Non-pigmented ciliary epithelial cell (primary cell): Measurements from ENCODE around the gene SNAP91.

ENCODE experiments used
- DNase-seq: peaks from one replicate; pipeline ENCODE4 v3.0.0-alpha.2; 2010; ENCODE audit warnings: low read depth

The SNAP91 gene

DNA sequence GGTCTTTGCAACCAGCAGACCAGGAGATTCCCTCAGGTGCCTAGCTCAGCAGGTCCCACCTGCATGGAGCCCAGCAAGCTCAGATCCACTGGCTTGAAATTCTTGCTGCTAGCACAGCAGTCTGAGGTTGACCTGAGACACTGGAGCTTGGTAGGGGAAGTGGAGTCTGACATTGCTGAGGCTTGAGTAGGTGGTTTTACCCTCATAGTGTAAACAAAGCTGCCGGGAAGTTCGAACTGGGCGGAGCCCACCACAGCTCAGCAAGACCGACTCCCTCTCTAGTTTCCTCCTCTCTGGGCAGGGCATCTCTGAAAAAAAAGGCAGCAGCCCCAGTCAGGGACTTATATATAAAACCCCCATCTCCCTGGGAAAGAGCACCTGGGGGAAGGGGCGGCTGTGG is 162.3 kb downstream of the SNAP91 start:
- DNase-seq: no peak

DNA sequence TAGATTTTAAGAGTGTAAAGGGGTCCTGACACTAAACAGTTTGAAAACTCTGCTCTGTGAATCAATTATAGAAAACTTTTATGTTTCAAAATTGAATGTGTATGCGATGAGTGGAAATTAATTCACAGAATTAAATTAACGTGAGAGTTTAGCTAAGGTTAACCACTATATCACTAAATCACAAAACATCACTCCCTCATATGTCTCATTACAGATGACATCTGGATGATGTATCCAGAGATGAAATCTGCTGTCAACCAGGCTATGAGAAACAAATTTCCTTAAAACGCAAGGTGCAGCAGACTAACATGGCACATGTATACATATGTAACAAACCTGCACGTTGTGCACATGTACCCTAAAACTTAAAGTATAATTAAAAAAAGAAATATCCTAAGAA is 169.2 kb downstream of the SNAP91 start:
- DNase-seq: no peak

DNA sequence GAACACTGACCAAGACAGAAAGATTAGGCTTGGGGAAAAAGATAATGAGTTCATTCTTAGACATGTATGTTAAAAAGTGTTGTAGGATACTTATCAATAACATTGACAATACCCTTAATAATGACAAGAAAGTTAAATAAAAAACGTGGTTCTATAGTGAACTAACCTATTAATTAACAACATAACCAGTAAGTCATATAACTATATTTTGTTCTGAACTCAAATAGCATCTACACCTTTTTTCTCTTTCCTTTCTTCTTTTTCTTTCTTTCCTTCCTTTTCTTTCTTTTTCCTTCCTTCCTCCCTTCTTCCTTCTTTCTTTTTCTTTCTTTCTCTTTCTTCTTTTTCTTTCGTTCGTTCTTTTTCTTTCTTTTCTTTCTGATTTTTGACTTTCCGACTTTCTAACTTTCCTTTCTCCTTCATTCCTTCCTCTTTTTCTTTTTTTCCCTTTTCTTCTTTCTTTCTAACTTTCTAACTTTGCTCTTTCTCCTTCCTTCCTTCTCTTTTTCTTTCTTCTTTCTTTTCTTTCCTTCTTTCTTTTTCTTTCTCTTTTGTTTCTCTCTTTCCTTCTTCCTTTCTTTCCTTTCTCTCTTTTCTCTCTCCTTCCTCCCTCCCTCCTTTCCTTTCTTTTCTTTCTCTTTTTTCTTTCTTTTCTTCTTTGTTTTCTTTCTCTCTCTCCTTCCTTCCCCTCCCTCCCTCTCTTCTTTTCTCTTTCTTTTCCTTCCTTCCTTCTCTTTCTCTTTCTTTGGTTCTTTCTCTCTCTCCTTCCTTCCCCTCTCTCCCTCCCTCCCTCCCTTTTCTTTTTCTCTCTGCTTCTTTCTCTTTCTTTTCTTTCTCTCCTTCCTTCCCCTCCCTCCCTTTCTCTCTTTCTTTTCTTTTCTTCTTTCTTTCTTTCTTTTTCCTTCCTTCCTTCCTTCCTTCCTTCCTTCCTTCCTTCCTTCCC is 172.0 kb downstream of the SNAP91 start:
- DNase-seq: no peak

DNA sequence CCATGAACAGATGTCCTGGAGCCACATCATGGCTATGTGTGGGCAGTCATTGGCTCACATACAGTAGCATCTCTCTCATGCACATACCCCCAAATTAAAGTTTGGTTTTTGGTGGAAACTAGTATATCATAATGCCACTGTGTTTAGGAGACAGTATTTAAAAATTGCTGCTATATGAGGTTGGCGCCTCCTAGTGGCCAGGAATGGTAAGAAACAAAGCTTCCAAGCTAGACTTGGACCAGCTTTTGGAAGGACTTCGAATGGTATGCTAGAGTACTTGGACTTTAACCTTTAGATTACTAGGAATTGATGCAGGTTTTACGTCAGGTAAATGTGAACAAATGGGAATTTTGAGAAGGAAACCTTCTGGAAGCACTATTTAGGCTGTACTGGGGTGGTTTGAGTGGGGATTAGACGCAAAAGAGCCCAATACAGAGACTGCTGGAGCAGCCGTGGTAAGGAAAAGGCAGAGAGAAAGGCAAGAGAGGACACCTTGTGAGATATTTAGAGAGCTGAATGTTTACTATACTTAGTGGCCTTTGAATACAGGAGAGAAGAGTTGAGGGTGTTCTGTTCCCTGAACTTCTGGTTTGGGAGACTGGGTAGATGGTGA is 172.8 kb downstream of the SNAP91 start:
- no peak for DNase-seq

DNA sequence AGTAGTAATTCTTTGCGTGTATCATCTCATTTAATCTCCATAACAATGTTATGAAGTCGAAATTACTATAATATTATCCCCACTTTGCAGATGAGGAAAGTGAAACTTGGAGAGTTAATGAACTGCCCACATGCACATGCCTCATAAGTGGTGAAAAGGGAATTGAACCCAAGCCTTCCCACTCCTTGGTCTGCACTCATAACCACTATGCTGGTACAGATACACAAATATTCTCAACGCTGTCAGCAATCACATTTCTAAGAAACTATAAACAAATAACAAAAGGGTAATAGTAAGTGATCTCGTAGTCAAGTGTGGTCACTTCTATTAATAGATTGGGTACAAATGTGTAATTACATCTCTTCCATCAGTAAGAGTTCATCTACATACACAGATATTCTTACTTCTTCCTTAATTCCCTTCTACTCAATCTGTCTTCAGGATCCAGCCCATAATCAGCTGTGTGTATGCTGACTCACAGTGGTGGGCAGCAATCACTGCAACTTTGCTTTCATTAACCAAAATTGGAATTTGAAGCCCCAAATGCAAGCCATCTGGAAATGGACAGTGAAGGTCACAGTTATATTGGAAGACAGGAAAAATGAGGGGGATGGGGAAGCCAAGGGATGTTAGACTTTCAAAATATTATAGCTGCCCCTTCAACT is 190.0 kb downstream of the SNAP91 start:
- DNase-seq: no peak

DNA sequence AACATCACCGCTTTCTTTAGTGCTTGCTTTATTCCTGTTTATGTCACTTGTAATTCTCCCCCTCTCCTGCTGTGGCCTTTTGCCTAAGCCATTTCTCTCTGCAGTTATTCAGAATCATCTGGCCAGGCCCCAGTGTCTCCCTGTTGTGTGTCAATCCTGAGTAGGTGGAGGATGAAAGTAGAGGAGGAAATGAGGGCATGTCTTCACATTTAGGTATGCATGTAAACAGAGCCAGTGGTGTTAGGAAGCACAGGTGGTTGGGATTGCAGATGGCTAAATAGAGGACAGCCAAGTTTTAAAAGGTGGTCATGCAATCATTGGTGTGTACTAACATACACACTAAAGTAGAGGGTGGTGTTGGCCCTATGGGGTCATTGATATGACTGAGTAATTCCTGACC is 191.4 kb downstream of the SNAP91 start:
- no peak for DNase-seq

DNA sequence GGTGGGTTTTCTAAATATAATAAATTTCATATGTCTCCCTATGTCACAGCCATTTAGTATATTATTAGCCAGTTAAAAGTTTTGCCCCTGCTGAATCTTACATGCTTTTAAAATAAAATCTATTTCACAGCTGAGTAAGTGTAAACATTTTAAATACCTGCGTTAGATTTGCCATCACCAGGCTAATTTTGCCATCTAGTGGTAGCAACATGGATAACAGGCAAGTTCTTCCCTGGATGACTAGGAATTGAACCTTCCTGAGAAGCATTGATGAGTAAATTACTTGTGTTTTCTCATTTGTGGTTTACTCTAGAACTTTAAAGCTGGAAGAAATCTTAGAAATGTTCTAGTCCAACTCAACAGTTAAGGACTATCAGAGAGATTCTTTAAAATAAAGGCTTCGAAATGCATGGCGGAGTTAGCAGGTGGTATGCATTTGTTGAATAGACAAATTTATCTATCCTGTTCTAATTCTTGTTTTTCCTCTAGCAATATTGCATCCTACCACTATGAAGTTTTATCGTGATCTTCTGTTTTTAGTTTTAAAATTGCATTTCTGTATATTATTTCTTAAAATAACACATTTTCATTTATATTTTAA is 193.9 kb downstream of the SNAP91 start:
- DNase-seq: no peak

DNA sequence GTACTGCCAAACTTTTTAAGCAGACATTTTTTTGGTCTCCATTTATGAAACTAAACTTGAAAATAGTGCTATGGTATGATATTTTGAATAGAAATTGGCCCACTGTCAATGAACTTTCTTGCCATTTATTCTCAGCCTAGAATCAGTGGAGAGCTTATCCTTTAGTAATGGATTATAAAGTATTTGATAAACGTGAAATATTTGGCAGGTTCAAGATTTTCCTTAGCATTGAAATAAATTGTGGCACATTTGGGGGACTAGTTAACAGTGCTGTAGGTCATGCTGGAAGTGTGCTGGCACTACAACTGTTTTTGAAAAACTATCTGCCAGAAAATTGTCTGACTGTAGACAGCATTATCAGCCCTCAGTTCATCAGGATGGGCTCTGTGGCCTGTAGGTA is 194.4 kb downstream of the SNAP91 start:
- DNase-seq: no peak

DNA sequence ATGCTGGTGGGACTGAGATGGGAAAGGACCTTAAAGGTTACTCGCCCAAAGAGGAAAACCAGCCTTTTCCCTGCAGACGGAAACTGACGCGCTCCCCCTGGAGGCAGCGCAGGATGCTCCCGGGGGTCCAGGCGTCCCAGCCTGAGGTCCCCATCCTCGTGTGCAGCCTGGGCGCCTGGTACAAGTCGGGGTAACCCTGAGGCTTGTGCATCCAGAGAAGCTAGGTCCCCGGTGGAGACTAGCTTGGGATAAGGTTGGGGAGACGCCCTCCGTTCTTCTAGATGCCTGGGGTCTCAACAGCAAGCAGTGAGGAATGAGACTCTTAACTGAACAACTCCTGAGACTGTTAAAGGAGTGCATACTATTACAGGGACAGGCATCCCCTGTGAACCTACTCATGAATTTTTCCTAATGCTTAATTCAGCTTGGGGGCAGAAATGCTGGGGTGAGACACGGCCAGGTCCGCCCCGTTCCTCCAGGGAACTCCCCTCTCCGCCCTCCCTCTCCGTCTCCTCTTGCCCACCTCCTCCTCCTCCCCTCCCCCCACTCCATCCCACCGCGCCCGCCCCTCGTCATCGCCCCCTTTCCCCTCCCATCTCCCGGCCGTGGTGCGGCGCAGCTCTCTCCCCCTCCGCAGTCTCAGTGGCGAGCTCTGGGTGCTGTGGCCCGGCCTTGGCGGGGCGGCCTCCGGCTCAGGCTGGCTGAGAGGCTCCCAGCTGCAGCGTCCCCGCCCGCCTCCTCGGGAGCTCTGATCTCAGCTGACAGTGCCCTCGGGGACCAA is 196.8 kb downstream of the SNAP91 start, which contains the start of gene PRSS35:
TSS of gene PRSS35 (plus strand) at position 634 of the 781 bp plus-strand sequence. CDS start 10,908 bp downstream, outside the sequence.
- no peak for DNase-seq

DNA sequence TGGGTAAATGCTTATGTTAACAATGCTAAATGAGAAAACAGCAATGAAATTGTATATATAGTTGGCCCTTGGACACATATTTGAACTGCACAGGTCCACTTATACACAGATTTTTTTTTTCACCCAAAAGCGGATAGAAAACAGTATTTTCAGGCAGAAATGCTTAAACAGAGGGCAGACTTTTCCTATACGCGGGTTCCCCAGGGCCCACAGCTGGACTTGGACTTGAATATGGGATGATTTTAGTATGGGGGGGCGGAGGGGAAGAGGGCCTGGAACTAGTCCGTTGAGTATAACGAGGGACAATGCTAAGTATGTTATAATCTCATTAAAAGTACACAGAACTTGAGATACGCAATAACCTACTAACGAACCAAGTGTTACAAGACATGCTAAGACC is 197.6 kb downstream of the SNAP91 start:
- no peak for DNase-seq

DNA sequence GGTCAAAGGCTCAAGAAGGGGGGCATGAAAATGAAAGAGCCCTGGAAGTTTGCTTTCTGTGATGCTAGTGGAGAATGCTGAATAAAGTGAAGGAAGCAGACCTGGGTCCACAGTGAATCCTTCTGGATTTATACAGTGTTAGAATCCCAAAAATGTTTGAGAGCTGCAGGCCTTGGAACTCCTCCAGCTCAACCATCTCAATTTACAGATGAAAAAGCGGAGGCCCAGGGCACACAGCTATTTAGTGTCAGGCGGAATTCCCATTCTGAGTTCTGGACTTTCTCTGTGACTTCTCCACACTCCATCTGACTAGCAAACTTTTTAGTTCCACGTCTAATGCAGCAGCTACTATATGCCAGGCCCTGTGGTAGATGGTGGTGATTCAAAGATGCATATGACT is 198.1 kb downstream of the SNAP91 start:
- DNase-seq: no peak

DNA sequence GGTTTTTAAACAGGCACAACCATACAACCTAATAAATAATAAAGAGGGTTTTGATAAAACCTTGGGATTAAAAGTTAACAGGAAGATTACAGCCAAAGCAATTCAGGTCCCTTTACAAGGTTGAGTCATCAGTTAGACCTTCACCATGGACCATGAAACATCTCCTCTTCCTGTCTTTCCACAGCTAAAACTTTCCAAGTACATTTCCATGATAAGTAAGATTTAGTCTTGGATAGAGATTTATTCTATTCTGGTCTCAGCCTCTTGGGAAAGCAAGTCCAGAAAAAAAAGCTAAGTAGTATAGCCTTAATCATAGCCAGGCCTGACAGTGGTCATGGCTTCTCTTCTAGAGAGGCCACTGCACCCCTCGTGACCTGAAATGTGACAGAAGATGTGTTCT is 199.5 kb downstream of the SNAP91 start:
- DNase-seq: no peak

DNA sequence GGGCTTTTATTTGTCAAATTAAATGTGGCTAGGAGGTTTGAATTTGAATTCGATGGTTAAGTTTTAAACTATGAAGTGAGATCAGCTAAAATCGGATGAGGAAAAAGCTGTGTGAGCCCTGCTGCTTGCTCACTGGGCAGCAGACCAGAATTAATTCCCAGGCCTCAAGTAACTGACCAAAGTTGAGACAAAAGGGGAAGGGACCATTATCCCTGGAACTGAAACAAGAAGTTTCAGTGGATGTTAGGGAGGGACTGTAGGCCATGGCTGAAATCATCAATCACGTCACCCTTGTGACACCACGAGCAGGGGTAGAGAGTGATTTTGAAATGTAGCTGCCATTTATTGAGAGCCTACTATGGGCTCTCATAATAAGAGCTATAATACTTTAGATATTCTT is 203.5 kb downstream of the SNAP91 start:
- DNase-seq: no peak
